WTC11 (cell line): ENCODE measurements around the gene MYL12B. TPM values are rescaled to one million over a fixed set of nuclear protein-coding genes. Genes with fewer than 3 reads are reported as not detected.

Experiments
- ATAC-seq: fragments of 200-7000 bp; cut with Tn5 transposase; 2 replicates; pipeline ENCODE4 v1.10.0; 2021; ENCODE audit warnings: mild to moderate bottlenecking, moderate library complexity
- CTCF ChIA-PET: fragments of 300-600 bp; sonication (Branson Sonifier 250); formaldehyde crosslinking; loops from one replicate; lab custom pipeline; 2021; ENCODE audit warnings: antibody characterized with exemption; lab: Charles Lee
- POLR2A ChIA-PET: fragments of 350-600 bp; sonication (Branson Sonifier 250); formaldehyde crosslinking; loops from one replicate; lab custom pipeline; 2021; ENCODE audit warnings: antibody characterized with exemption; lab: Charles Lee
- DNase-seq: peaks from one replicate; pipeline ENCODE4 v3.0.0; 2021; ENCODE audit warnings: low spot score
- H3K27ac Mint-ChIP-seq: 2 replicates; pipeline ENCODE4 v1.8.0; 2021; ENCODE audit warnings: mixed read lengths
- H3K27me3 Mint-ChIP-seq: 2 replicates; pipeline ENCODE4 v1.8.0; 2021; ENCODE audit warnings: low read depth, mild to moderate bottlenecking, moderate library complexity, mixed read lengths
- H3K36me3 Mint-ChIP-seq: 2 replicates; pipeline ENCODE4 v1.8.0; 2021; ENCODE audit warnings: mixed read lengths
- H3K4me1 Mint-ChIP-seq: 2 replicates; pipeline ENCODE4 v1.8.0; 2022; ENCODE audit warnings: mixed read lengths
- H3K4me3 Mint-ChIP-seq: 2 replicates; pipeline ENCODE4 v1.8.0; 2021; ENCODE audit warnings: mild to moderate bottlenecking, moderate library complexity, mixed read lengths
- H3K9me3 Mint-ChIP-seq: 2 replicates; pipeline ENCODE4 v1.8.0; 2021; ENCODE audit warnings: mixed read lengths
- ARID4B ChIP-seq: sonication (generic); formaldehyde crosslinking; IDR thresholded peaks from 2 replicates; pipeline ENCODE4 v1.8.0; 2023; ENCODE audit warnings: missing genetic modification reagents, mild to moderate bottlenecking, borderline replicate concordance
- ATF1 ChIP-seq: sonication (generic); formaldehyde crosslinking; IDR thresholded peaks from 2 replicates; pipeline ENCODE4 v1.8.1; 2023; ENCODE audit warnings: mild to moderate bottlenecking, moderate library complexity, missing genetic modification reagents
- CDX4 ChIP-seq: fragments of 250-450 bp; sonication (Bioruptor Pico); IDR thresholded peaks from 2 replicates; pipeline ENCODE4 v1.9.0; 2021; ENCODE audit warnings: moderate library complexity, mild to moderate bottlenecking, inconsistent platforms, borderline replicate concordance
- CREM ChIP-seq: sonication (generic); formaldehyde crosslinking; IDR thresholded peaks from 2 replicates; pipeline ENCODE4 v1.8.1; 2022; ENCODE audit warnings: mild to moderate bottlenecking, missing genetic modification reagents, moderate library complexity
- ELF4 ChIP-seq: sonication (generic); formaldehyde crosslinking; IDR thresholded peaks from 2 replicates; pipeline ENCODE4 v1.8.1; 2022; ENCODE audit warnings: low read depth, mild to moderate bottlenecking, moderate library complexity, missing genetic modification reagents
- FOXJ3 ChIP-seq: sonication (generic); formaldehyde crosslinking; IDR thresholded peaks from 2 replicates; pipeline ENCODE4 v1.9.0; 2021; ENCODE audit warnings: missing genetic modification reagents, mild to moderate bottlenecking, borderline replicate concordance
- HMGXB4 ChIP-seq: sonication (generic); formaldehyde crosslinking; IDR thresholded peaks from 2 replicates; pipeline ENCODE4 v1.8.1; 2023; ENCODE audit warnings: mild to moderate bottlenecking, moderate library complexity, missing genetic modification reagents
- MLX ChIP-seq: sonication (generic); formaldehyde crosslinking; IDR thresholded peaks from 2 replicates; pipeline ENCODE4 v1.8.1; 2023; ENCODE audit warnings: mild to moderate bottlenecking, missing genetic modification reagents, moderate library complexity
- NFE2L1 ChIP-seq: sonication (generic); formaldehyde crosslinking; IDR thresholded peaks from 2 replicates; pipeline ENCODE4 v1.8.1; 2023; ENCODE audit warnings: missing genetic modification reagents
- NR1H2 ChIP-seq: sonication (generic); formaldehyde crosslinking; IDR thresholded peaks from 2 replicates; pipeline ENCODE4 v1.9.0; 2021; ENCODE audit warnings: mild to moderate bottlenecking, moderate library complexity, missing genetic modification reagents
- NR3C1 ChIP-seq: sonication (generic); formaldehyde crosslinking; conservative IDR thresholded peaks from 2 replicates; pipeline ENCODE4 v1.8.1; 2023; ENCODE audit warnings: low read depth, mild to moderate bottlenecking, missing genetic modification reagents
- ZNF121 ChIP-seq: sonication (generic); formaldehyde crosslinking; IDR thresholded peaks from 2 replicates; pipeline ENCODE4 v1.8.0; 2023; ENCODE audit warnings: missing genetic modification reagents
- ZNF219 ChIP-seq: sonication (generic); formaldehyde crosslinking; IDR thresholded peaks from 2 replicates; pipeline ENCODE4 v1.8.0; 2023; ENCODE audit warnings: missing genetic modification reagents, mild to moderate bottlenecking, borderline replicate concordance
- ZNF232 ChIP-seq: sonication (generic); formaldehyde crosslinking; IDR thresholded peaks from 2 replicates; pipeline ENCODE4 v1.8.0; 2022; ENCODE audit warnings: mild to moderate bottlenecking, missing genetic modification reagents
- ZNF396 ChIP-seq: fragments of 250-450 bp; sonication (Bioruptor Pico); IDR thresholded peaks from 2 replicates; pipeline ENCODE4 v1.8.0; 2021; ENCODE audit warnings: mild to moderate bottlenecking, moderate library complexity, borderline replicate concordance
- ZNF416 ChIP-seq: fragments of 250-450 bp; sonication (Bioruptor Pico); IDR thresholded peaks from 2 replicates; pipeline ENCODE4 v1.9.0; 2021; ENCODE audit warnings: mild to moderate bottlenecking, inconsistent platforms
- ZNF423 ChIP-seq: fragments of 250-450 bp; sonication (Bioruptor Pico); IDR thresholded peaks from 2 replicates; pipeline ENCODE4 v2.1.2; 2022; ENCODE audit warnings: mild to moderate bottlenecking, moderate library complexity
- total RNA-seq: library from RNA; stranded (reverse); gene quantifications from 3 replicates; pipeline ENCODE4 v1.2.3, GENCODE V29; 2021
- TF ChIP-seq, protein P1 (sequence below): sonication (generic); formaldehyde crosslinking; IDR thresholded peaks from 2 replicates; pipeline ENCODE4 v1.8.1; 2023; ENCODE audit warnings: mild to moderate bottlenecking, missing genetic modification reagents
- TF ChIP-seq, protein P2 (sequence below): sonication (generic); formaldehyde crosslinking; conservative IDR thresholded peaks from 2 replicates; pipeline ENCODE4 v1.8.1; 2023; ENCODE audit warnings: mild to moderate bottlenecking, low read depth, missing genetic modification reagents, moderate library complexity
- TF ChIP-seq, protein P3 (sequence below): fragments of 250-450 bp; sonication (Bioruptor Pico); IDR thresholded peaks from 2 replicates; pipeline ENCODE4 v2.1.2; 2022; ENCODE audit warnings: mild to moderate bottlenecking, moderate library complexity

The MYL12B gene
- total RNA-seq, 1 experiment from 2014 or later = 173 TPM

DNA sequence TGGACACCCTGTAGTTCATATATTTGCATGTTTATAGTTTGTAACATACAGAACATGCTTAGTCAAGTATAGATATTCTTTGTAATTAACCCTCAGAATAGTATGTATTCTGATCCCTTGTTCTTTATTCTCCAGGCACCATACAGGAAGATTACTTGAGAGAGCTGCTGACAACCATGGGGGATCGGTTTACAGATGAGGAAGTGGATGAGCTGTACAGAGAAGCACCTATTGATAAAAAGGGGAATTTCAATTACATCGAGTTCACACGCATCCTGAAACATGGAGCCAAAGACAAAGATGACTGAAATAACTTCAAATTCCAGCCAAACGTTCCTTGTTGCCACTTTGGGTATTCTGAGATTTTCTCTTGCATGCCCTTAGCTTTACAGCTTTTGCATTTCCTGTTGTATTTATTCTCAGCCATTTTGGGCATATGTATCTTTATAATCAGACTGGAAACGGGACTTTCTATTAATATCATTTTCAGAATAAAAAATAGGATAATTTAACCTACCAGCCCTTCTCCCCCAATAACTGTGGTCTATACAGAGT, 6.2 kb upstream of the MYL12B start:
- ATAC-seq (no peak), DNase-seq (no peak)
- CTCF ChIA-PET = no interaction called here
- POLR2A ChIA-PET = interaction anchor here (1.2 kb wide), 1 partner anchor 348 kb away, joined by 3 read pairs; no protein-coding TSS in a partner anchor
- TF ChIP-seq NFE2L1 (CRISPR knock-in tag) (no peak), NR1H2 (no peak), CREM (CRISPR knock-in tag) (no peak), ZNF219 (CRISPR knock-in tag) (no peak), CDX4 (CRISPR knock-in tag) (no peak), ZNF232 (no peak), ZNF396 (no peak), ATF1 (CRISPR knock-in tag) (no peak), ZNF423 (no peak), ELF4 (CRISPR knock-in tag) (no peak), HMGXB4 (CRISPR knock-in tag) (no peak), ZNF416 (CRISPR knock-in tag) (no peak)
- TF ChIP-seq, protein P1, sequence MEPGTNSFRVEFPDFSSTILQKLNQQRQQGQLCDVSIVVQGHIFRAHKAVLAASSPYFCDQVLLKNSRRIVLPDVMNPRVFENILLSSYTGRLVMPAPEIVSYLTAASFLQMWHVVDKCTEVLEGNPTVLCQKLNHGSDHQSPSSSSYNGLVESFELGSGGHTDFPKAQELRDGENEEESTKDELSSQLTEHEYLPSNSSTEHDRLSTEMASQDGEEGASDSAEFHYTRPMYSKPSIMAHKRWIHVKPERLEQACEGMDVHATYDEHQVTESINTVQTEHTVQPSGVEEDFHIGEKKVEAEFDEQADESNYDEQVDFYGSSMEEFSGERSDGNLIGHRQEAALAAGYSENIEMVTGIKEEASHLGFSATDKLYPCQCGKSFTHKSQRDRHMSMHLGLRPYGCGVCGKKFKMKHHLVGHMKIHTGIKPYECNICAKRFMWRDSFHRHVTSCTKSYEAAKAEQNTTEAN (CRISPR knock-in tag) = no peak
- TF ChIP-seq, protein P2, sequence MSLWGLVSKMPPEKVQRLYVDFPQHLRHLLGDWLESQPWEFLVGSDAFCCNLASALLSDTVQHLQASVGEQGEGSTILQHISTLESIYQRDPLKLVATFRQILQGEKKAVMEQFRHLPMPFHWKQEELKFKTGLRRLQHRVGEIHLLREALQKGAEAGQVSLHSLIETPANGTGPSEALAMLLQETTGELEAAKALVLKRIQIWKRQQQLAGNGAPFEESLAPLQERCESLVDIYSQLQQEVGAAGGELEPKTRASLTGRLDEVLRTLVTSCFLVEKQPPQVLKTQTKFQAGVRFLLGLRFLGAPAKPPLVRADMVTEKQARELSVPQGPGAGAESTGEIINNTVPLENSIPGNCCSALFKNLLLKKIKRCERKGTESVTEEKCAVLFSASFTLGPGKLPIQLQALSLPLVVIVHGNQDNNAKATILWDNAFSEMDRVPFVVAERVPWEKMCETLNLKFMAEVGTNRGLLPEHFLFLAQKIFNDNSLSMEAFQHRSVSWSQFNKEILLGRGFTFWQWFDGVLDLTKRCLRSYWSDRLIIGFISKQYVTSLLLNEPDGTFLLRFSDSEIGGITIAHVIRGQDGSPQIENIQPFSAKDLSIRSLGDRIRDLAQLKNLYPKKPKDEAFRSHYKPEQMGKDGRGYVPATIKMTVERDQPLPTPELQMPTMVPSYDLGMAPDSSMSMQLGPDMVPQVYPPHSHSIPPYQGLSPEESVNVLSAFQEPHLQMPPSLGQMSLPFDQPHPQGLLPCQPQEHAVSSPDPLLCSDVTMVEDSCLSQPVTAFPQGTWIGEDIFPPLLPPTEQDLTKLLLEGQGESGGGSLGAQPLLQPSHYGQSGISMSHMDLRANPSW (CRISPR knock-in tag) = no peak
- TF ChIP-seq, protein P3, sequence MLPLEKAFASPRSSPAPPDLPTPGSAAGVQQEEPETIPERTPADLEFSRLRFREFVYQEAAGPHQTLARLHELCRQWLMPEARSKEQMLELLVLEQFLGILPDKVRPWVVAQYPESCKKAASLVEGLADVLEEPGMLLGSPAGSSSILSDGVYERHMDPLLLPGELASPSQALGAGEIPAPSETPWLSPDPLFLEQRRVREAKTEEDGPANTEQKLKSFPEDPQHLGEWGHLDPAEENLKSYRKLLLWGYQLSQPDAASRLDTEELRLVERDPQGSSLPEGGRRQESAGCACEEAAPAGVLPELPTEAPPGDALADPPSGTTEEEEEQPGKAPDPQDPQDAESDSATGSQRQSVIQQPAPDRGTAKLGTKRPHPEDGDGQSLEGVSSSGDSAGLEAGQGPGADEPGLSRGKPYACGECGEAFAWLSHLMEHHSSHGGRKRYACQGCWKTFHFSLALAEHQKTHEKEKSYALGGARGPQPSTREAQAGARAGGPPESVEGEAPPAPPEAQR (CRISPR knock-in tag) = no peak
- Mint-ChIP-seq H3K4me1 (peaks cover 8% of the 10 kb centered on the region), H3K27ac (peak overlapping the region; percentile 4; the same call in 1 of the 2 replicates), H3K9me3 (no peaks in the 10 kb centered on the region), H3K36me3 (peaks cover 49% of the 10 kb centered on the region), H3K27me3 (no peaks in the 10 kb centered on the region), H3K4me3 (no peak overlapping the region)

- no peak for DNase-seq
- Mint-ChIP-seq H3K36me3 (peaks cover 49% of the 10 kb centered on the region), H3K27ac (peak overlapping the region; percentile 73), H3K4me3 (no peak overlapping the region), H3K9me3 (no peaks in the 10 kb centered on the region), H3K4me1 (peaks cover 10% of the 10 kb centered on the region), H3K27me3 (no peaks in the 10 kb centered on the region)
- ATAC-seq = no peak
- ChIA-PET CTCF (no interaction called here), POLR2A (interaction anchor here (1.2 kb wide), 1 partner anchor 347 kb away, joined by 3 read pairs; no protein-coding TSS in a partner anchor)
- TF ChIP-seq MLX (CRISPR knock-in tag) = no peak
- TF ChIP-seq ZNF423 = no peak
- TF ChIP-seq NR3C1 = no peak
- no peak for TF ChIP-seq FOXJ3 (CRISPR knock-in tag)
- TF ChIP-seq ZNF121 (CRISPR knock-in tag) = no peak
- TF ChIP-seq ARID4B (CRISPR knock-in tag) = no peak
These were observed 5.0 kb upstream of the MYL12B start for GRCh38 chr18:3256693-3257626.
